Measurements from ENCODE around the gene STK39.
"Not testable (repeated sequence)": the region's sequence is repeated elsewhere in the genome, so short reads cannot be mapped to it uniquely, and the experiment has no call there.

The STK39 gene

DNA sequence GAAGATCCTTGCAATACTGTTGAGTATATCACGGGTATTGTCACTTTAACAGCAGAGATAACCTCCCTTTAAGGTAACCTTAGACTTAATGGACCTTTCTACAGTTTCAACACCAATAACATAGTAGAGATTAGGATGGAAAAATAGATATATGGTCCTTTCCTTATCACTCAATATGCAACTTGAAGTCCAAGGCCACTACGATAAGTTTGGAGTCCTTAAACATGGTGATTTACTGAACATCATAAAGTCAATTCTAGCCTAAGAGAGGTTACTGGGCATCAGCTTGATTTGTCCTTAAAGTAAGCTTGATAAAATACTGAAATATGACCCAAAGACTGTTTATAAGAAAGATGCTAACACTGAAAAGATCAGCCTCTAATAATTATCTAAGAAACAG lies 203.2 kb downstream of the STK39 start:
- no peak for DNase-seq (ENCODE audit: low spot score)

DNA sequence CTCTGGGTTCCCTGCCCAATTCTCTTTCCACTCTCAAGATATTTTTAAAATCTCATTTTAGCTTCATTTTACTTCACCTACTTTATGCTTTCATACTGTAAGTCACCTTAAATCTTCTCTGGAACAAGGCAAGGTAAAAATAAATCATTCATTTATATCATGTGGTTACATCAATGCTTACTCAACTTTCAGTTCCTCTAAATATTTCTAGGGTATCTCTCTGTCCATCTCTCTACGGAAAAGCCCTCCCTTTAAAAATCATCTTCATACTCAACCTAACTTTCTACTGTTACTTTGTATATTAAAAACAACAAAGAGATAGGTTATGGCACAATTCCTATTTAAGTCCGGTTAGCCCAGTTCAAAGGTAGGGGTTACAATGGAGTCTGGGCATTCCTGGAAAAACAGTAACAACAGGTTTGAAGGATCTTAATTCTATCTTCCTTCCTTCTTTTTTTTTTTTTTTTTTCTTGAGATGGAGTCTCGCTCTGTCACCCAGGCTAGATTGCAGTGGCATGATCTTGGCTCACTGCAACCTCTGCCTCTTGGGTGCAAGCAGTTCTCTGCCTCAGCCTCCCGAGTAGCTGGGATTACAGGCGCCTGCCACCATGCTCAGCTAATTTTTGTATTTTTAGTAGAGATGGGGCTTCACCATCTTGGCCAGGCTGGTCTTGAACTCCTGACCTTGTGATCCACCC lies 205.1 kb downstream of the STK39 start:
- DNase-seq (ENCODE audit: low spot score) = not testable (repeated sequence)

DNA sequence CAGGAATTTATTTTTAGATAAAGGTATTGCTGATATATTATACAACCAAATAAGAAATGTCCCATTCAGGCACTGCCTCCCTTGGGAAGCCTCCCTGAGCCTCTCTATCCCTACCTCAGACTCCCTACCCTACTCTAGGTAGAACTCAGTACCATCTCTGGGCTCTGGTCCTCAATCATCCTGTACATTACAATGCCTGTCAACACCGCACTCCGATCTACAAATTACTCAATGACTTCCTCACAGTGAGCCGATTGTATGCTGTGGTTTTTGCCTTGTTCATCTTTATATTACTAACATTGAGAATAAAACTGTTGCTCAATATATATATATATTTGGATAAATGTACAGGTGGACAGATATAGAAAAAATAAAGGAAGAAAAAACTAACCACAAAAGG lies 207.5 kb downstream of the STK39 start:
- no peak for DNase-seq (ENCODE audit: low spot score)

DNA sequence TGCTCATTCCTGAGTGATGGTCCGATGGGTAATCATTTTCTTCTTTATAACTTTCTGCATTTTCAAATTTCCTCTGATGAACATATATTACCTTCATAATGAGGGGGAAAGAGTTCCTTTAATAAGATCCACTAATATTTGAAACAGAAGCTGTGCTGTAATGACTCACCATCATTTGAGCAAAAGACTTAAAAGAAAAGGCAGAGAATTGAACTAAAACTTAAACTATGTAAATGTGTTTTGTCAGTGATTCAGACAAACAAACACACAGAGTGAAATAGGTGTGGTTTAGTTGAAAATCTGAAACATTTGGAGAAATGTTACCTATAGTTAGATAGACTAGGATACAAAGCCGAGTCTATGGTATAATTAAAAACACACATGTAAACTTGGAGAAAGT lies 209.6 kb downstream of the STK39 start:
- no peak for DNase-seq (ENCODE audit: low spot score)

DNA sequence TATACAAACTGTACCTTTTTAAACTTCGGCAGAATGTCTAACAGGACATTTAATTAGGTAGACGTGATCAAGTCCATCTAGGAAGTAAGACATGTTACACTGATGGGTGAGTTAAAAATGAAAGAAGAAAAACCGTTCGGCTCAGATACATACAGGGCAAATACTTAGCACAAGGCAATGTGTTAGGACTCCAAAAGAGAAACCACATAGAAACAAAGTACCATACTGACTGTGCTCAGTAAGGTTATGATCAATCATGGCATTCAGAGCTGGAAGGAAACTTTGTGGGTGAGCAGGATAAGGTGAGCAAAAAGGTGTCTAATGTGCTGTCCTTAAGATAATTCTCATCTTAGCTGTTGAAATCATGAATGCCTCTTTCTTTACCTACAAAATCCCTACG lies 211.9 kb downstream of the STK39 start:
- DNase-seq (ENCODE audit: low spot score) = no peak

DNA sequence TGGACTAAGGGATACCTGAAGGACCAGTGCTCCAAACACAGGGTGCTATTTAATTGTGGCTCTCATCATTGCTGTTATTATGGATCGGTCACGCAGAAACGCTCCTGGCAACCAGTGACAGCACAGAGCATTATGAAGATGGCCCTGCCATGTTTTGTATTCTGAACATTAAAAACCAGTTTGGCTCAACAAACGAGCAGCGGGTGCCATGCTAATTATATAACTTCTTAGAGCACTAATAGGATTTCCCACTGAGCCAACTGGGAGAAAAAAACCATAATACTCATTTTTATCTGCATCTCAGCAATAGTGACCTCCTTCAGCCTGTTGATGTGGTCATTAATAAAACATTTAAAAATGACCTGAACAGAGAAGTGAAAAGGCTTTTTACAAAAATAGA lies 212.8 kb downstream of the STK39 start:
- DNase-seq (ENCODE audit: low spot score) = no peak

DNA sequence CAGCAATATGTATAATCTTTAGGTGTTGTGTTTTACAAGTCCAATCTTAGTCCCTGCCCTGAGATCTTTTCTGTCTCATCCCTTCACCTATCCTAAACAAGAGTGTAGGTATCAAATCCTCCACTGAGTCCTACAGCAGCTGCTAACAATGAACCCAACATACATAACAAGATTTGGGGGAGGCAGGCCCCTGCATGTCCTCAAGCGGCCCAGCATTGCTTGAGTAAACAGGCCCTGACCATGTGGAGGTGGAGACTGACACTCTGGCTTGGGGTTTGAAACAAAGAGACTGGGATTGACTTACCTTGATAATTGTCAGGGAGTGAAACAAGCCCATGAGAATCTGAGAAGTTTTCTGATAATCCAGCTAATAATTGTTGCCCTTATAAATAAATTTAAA lies 213.4 kb downstream of the STK39 start:
- no peak for DNase-seq (ENCODE audit: low spot score)

DNA sequence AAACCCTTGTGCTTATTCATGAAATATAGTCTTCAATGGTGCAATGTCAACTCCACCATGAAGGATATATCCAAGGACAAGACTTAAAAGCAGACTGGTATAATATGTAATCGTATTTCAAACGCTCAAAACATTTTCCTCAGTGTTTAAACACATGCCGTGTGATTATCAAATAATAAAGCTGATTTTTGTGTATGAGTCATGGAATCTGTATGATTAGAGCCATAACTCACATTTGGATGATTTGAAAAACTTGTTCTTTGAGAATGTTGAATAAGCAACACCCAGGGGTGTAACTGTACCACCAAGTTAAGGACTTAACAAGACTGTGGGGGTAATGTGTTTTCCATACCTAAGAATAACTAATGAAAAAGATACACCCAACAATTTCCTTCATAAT lies 215.3 kb downstream of the STK39 start:
- no peak for DNase-seq (ENCODE audit: low spot score)

DNA sequence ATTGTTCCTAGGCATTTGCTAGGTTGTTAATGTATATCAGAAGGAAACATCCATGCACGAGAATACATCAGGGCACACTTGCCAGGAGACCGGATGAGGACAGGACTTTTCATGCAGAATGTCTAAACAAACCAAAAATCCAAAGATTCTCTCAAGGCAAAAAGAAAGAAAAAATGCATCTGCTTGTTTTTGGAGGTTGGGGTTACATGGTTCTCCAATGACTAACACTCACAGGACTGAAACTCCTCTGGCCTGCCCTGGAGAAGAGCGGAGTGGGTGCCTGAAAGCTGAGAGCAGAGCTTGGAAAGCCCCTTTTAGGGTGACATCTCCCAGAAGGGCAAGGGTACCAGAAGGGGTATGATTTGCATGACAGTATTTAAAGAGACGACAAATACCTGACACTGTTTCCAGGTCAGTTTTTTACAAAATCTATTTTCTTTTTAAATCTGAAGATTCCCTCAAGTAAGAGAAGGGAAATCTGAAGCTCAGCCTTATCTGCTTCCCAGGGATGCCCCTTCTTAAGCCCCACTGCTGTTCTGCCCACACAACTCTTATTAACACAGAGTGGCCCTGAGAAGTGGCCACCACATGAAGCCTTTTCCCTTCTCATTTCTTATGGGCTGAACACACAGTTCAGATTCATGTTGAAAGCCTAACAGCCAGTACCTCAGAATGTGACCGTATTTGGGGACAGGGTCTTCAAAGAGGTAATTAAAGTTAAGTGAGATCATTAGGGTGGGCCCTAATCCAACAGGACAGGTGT lies 216.4 kb downstream of the STK39 start:
- peak; percentile 79 for DNase-seq (ENCODE audit: low spot score)

DNA sequence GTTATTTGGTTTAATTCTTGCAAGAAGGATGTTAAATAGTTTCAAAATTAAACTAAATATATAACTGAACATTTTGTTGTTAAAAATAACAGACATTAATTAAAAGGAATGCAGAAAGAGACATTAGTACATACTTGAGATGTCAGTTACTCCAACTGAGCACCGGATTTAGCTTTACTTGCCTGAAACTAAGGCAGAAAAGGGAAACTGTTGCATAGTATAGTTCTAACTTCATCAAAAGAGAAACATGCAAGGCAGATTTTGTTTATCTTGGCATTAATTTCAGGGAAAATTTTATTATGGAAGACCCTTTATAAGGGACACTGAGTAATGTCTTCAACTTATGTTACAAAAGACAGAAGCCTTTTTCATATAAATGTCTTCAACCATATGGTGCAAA lies 218.3 kb downstream of the STK39 start:
- DNase-seq (ENCODE audit: low spot score) = no peak

DNA sequence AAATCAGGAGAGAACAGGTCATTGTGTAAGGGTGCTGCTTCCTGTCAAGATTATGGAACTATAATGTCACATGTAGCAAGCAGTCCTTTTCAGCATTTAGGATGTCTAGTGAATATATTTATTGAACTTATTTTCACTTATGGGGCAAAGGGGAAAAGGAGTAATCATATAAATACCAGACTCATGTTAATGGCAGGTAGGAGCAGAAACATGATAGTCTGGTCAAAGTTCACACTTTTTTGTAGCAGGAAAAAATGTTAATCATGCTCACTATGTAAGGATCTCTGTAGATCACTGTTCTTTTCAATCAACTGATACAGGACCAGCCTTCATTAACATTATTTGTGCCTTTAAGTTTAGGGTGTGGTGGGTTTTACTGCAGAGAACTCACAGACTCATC lies 219.0 kb downstream of the STK39 start:
- no peak for DNase-seq (ENCODE audit: low spot score)

DNA sequence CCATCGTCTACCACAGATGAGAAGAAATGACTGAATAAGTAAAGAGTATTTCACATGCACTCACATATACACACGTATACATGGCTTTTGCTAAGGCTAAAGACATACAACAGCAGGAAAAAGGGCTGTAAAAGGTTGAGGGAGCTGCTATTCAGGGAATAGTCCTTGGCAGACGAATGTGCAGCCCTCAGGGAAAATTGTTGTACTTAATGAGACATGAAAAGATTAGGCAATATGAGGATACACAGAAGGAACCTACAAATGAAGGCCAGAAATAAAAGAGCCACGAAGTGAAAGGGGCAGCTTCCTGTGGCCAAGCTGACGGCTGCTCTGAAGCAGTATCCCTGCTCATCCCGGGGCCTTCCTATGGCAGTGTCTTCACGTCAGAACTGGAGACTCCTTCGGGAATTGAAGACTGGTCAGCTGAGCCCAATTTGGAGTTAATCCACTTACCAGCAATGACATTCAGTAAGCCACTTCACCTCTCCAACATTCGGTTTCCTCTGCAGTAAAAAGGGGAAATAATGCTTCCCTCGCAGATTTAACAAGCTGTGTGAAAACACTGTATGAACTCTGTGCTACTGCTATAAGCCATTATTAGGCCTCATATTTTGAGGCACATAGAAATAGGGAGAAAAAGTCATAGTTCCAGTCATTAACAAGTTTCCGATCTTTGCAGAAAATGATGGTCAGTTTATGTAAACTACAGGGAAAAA lies 221.8 kb downstream of the STK39 start:
- DNase-seq (ENCODE audit: low spot score) = no peak

DNA sequence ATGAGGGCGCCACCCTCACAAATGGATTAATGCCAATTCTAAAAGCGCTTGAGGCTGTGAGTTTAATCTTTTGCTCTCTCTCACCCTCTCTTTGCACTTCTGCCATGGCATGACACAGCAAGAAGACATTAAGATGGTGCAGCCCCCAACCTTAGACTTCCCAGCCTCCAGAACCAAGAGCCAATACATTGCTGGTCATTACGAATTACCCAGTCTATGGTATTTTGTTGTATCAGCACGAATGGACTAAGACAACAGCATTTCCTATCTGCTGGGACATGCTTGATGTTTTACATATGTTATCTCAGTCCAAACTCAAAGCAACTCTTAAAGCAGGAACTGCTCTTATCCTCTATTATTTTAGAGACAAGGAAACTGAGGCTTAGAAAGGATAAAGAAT lies 222.9 kb downstream of the STK39 start:
- no peak for DNase-seq (ENCODE audit: low spot score)

DNA sequence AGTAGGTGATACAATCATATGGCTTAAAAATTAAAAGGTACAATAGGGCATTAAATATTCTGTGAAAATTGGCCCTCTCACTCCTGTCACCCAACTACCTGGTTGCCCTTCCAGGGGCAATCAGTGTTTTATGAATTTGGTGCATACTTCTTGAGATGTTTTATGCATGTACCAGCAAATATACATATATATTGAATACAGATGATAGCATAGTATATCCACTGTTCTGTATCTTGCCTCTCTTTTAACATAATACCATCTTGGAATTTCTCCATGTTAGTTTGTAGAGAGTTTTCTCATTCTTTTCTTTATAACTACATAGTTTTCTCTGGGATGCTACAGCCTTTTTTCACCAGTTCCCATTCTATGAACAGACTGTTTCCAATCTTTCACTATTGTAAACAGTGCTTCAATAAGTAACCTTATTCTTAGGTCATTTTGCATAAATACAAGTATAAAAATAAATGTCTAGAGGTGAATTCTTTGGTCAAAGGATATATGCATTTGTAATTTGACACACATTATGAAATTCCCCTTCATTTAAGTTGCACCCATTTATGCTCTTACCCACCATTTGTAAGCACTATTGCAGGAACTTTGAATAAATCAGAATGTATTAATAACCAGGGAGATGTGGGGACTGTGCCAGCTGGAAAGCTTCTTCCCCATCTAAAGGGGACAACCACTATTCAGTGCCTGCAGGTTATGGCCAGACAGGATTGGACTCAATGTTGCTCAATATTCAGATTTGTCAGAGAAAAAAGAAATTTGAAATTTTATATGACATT lies 225.4 kb downstream of the STK39 start:
- no peak for DNase-seq (ENCODE audit: low spot score)

DNA sequence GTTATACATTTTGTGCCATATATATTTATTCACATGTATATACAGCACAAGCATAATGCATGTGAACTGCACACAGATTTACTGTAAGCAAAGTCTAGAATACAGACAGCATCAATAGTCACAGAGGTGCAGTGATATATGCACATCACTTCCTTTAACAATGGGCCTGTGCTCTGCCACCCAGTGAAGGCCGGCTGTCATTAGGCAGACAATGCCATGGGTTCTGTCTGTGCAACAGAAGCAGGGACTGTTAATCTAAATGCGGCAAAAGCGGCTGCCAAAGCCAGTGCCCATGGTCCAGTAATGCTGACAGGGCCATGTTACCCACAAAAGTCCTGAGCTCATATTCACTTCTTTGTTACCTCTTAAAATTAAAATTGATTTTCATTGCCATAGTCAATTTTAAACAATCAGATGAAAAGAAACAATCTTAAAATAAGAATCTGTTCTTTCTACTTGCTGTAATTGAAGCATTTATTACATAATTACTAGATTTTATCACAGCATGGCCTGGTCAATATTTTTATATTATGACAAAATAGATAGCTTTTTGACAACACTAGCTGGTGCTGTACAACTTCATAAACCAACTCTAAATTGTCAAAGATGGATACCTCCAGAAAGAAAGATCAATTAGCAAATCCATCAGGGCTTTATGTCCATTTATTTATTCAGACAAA lies 232.0 kb downstream of the STK39 start:
- DNase-seq (ENCODE audit: low spot score) = no peak

DNA sequence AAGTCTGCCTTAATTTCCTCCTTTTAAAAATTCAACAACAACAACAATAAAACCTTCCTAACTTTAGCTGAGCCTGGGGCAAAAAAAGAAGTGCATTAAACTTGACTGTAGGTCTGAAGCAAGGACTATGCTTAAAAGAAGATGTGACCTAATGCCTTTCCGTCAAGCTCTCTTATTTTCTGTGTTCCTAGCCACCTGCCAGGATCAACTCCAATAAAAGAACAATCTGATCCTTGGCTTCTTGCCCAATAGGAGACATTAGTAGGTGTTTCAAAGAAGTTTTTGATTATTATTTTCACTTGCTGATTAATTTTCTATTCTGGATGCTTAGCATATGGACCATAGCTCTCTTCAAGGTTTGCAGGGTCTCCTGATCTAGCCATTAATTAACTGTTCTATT lies 237.5 kb downstream of the STK39 start:
- no peak for DNase-seq (ENCODE audit: low spot score)

DNA sequence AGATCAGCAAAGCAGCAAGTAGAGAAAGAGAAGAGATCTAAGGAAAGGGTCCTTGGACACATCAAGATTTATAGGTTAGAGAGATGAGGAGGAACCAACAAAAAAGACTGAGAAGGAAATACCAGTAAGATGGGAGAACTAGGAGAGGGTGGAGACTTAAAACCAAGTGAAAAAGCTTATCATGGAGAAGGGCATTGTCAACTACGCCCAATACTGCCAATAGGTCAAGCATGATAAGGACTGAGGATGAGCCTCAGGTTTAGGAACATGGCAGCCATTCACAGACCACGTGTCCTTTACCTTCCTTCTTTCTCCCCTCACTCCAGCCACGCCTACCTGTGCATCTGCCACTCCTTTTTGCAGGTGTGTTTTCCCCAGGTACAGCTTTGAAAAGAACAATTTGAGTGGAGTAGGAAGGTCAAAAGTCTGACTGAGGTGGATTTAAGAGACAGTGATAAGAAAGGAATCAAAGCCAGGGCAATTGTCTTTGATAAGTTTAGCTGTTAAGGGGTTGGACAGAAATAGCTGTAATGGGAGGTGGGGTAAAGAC lies 238.7 kb downstream of the STK39 start:
- no peak for DNase-seq (ENCODE audit: low spot score)

DNA sequence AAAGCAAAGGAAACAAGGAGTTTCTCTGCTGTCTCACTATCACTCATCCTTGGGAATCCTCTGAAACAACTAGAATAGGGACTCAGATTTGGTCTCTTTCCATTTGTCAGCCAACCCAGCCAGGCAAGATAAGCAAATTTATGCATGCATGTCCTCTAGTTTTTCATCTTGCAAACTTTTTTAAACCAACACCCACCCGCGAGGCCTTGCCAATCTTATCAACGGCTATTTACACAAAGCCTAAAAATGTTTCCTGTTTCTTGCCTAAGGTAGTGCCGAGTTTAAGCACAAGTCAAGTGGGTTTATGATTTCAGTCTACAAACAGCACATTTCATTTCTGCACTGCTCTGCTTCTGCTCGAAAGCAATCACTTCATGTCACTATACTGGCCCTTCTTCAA lies 240.9 kb downstream of the STK39 start:
- DNase-seq (ENCODE audit: low spot score) = no peak

DNA sequence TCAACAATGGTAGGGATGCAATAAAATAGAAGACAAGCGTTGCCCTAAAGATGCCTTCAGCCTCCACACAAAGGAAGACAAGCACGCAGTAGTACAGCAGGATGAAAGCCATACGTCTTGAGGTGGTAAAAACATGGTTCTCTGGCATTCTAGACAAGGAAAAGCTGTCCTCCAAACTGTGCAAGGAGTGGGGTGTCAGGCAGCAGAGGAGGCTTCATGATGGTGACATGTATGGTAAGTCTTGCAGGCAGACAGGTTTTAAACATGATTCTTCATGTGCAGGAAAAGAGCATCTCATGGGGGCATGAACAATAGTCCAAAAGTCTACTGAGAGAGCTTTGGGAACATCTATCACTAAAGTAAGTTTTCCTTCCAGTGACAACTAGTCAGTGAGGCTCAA lies 241.8 kb downstream of the STK39 start:
- no peak for DNase-seq (ENCODE audit: low spot score)

DNA sequence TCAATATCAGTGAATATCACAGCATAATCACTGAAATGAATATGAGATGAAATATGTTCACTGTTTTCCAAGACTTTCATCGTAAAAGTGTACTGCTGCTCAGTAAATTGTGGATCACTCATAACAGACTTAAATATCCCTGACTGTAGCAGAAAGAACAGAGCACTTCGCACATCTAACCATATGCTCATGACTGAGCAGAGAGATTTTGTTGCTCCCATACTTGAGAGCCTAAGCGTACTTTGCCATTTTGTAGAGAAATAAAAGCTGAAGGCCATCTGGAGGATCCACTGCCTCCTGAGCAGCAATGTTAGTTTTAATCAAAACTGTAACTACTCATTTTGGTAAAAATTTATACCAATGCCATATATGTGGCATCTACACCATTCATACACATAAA lies 243.5 kb downstream of the STK39 start:
- DNase-seq (ENCODE audit: low spot score) = no peak

DNA sequence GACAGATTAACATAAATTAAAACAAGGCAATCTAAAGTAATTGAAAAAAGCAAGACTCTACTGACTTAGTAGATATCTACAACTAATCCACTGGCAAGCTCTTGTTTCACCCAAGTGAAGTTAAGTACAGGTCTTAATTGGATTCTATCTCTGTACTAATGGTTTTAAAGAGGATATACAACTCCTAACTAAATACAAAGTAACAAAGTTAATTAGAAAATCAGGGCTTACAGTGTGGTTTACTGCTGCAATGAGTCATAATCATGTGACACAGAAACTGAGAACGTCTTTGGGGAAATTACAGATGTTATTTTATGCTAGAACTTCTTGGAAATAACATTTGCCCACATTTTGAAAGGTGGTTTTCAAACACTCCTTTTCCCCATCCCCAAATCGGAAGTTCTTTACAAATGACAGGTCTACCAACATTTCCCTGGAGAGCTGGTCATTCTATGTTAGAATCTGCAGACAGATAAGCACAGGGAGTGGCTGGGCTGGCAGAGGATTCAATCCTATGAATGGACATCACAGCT lies 245.3 kb downstream of the STK39 start:
- DNase-seq (ENCODE audit: low spot score) = no peak

Measured in AG08396 (cell line).